ENCODE measurements around the gene ALG14.
"Not testable (repeated sequence)": the region's sequence is repeated elsewhere in the genome, so short reads cannot be mapped to it uniquely, and the experiment has no call there.

ALG14 gene

GRCh38 chr1:95096218-95096841 lies 23.6 kb upstream of the ALG14 start:
- in situ Hi-C loops (cut with MboI; ENCODE audit: low sequenced_read_pairs) = no loop called here
- Histone ChIP-seq H3K9me3 (no peaks in the 10 kb centered on the region), H3K4me3 (no peak overlapping the region)

GRCh38 chr1:95095833-95096217 lies 23.1 kb upstream of the ALG14 start:
- DNase-seq (ENCODE audit: low spot score in 2 of 2) = no peak
- Histone ChIP-seq H3K36me3 (replicated peaks) (no peaks in the 10 kb centered on the region), H3K27me3 (ENCODE audit: low read depth) (no peaks in the 10 kb centered on the region), H3K9me3 (no peaks in the 10 kb centered on the region), H3K4me3 (no peak overlapping the region), H3K4me1 (peaks cover 6% of the 10 kb centered on the region; the same call in 1 of the 2 replicates)
- in situ Hi-C loops (cut with MboI; ENCODE audit: low sequenced_read_pairs) = no loop called here

More at GRCh38 chr1:95096218-95096841, 23.6 kb upstream of the ALG14 start:
- peaks cover 6% of the 10 kb centered on the region; the same call in 1 of the 2 replicates for H3K4me1 ChIP-seq
- no peaks in the 10 kb centered on the region for H3K36me3 ChIP-seq (replicated peaks)
- no peaks in the 10 kb centered on the region for H3K27me3 ChIP-seq (ENCODE audit: low read depth)
- no peak for DNase-seq (ENCODE audit: low spot score in 2 of 2)

- no peak for DNase-seq (ENCODE audit: low spot score in 2 of 2)
- Histone ChIP-seq H3K4me1 (peaks cover 6% of the 10 kb centered on the region; the same call in 1 of the 2 replicates), H3K27me3 (ENCODE audit: low read depth) (no peaks in the 10 kb centered on the region), H3K9me3 (no peaks in the 10 kb centered on the region), H3K4me3 (no peak overlapping the region), H3K36me3 (replicated peaks) (no peaks in the 10 kb centered on the region)
- in situ Hi-C loops (cut with MboI; ENCODE audit: low sequenced_read_pairs) = no loop called here
Measured at GRCh38 chr1:95094923-95095322, 22.2 kb upstream of the ALG14 start.

- H3K36me3 ChIP-seq (replicated peaks) = no peaks in the 10 kb centered on the region
- no peak overlapping the region for H3K4me3 ChIP-seq
- H3K27me3 ChIP-seq (ENCODE audit: low read depth) = no peaks in the 10 kb centered on the region
- in situ Hi-C loops (cut with MboI; ENCODE audit: low sequenced_read_pairs) = no loop called here
- no peak for DNase-seq (ENCODE audit: low spot score in 2 of 2)
- peaks cover 6% of the 10 kb centered on the region; the same call in 1 of the 2 replicates for H3K4me1 ChIP-seq
- H3K9me3 ChIP-seq = no peaks in the 10 kb centered on the region
Measured at GRCh38 chr1:95093296-95093695, 20.5 kb upstream of the ALG14 start.

GRCh38 chr1:95092891-95093290 lies 20.1 kb upstream of the ALG14 start:
- H3K4me1 ChIP-seq; H3K4me3 ChIP-seq; in situ Hi-C loops (cut with MboI; ENCODE audit: low sequenced_read_pairs); DNase-seq (ENCODE audit: low spot score in 2 of 2); H3K27me3 ChIP-seq (ENCODE audit: low read depth); H3K9me3 ChIP-seq; H3K36me3 ChIP-seq (replicated peaks): not testable (repeated sequence)

- H3K4me3 ChIP-seq; H3K36me3 ChIP-seq (replicated peaks); H3K9me3 ChIP-seq; in situ Hi-C loops (cut with MboI; ENCODE audit: low sequenced_read_pairs); DNase-seq (ENCODE audit: low spot score in 2 of 2); H3K27me3 ChIP-seq (ENCODE audit: low read depth); H3K4me1 ChIP-seq: not testable (repeated sequence)
Measured at GRCh38 chr1:95091290-95091689, 18.5 kb upstream of the ALG14 start.

GRCh38 chr1:95089650-95090287 lies 17.0 kb upstream of the ALG14 start:
- no peak for DNase-seq (ENCODE audit: low spot score in 2 of 2)
- H3K27me3 ChIP-seq (ENCODE audit: low read depth) = no peaks in the 10 kb centered on the region
- no peaks in the 10 kb centered on the region for H3K9me3 ChIP-seq
- H3K4me3 ChIP-seq = no peak overlapping the region
- in situ Hi-C loops (cut with MboI; ENCODE audit: low sequenced_read_pairs) = no loop called here
- H3K4me1 ChIP-seq = peaks cover 3% of the 10 kb centered on the region; the same call in 1 of the 2 replicates
- H3K36me3 ChIP-seq (replicated peaks) = no peaks in the 10 kb centered on the region

GRCh38 chr1:95088303-95088702 lies 15.6 kb upstream of the ALG14 start:
- DNase-seq (ENCODE audit: low spot score in 2 of 2) = no peak
- Histone ChIP-seq H3K4me3 (no peak overlapping the region), H3K36me3 (replicated peaks) (no peaks in the 10 kb centered on the region), H3K4me1 (peaks cover 3% of the 10 kb centered on the region; the same call in 1 of the 2 replicates), H3K9me3 (no peaks in the 10 kb centered on the region), H3K27me3 (ENCODE audit: low read depth) (no peaks in the 10 kb centered on the region)
- in situ Hi-C loops (cut with MboI; ENCODE audit: low sequenced_read_pairs) = no loop called here

GRCh38 chr1:95086949-95087533 lies 14.3 kb upstream of the ALG14 start:
- DNase-seq (ENCODE audit: low spot score in 2 of 2) = no peak
- no peaks in the 10 kb centered on the region for H3K27me3 ChIP-seq (ENCODE audit: low read depth)
- no peaks in the 10 kb centered on the region for H3K36me3 ChIP-seq (replicated peaks)
- in situ Hi-C loops (cut with MboI; ENCODE audit: low sequenced_read_pairs) = no loop called here
- H3K4me1 ChIP-seq = peaks cover 3% of the 10 kb centered on the region; the same call in 1 of the 2 replicates
- H3K4me3 ChIP-seq = no peak overlapping the region
- no peaks in the 10 kb centered on the region for H3K9me3 ChIP-seq

GRCh38 chr1:95085376-95085775 lies 12.6 kb upstream of the ALG14 start:
- Histone ChIP-seq H3K9me3 (no peaks in the 10 kb centered on the region), H3K36me3 (replicated peaks) (no peaks in the 10 kb centered on the region), H3K4me3 (no peak overlapping the region), H3K27me3 (ENCODE audit: low read depth) (0 out of 2 replicates have a peak, but pooled peaks cover 2% of the 10 kb centered on the region), H3K4me1 (peaks cover 3% of the 10 kb centered on the region; the same call in 1 of the 2 replicates)
- in situ Hi-C loops (cut with MboI; ENCODE audit: low sequenced_read_pairs) = no loop called here
- DNase-seq (ENCODE audit: low spot score in 2 of 2) = no peak

- DNase-seq (ENCODE audit: low spot score in 2 of 2) = peak; percentile 45 to 53
- Histone ChIP-seq H3K9me3 (no peaks in the 10 kb centered on the region), H3K4me3 (no peak overlapping the region), H3K36me3 (replicated peaks) (no peaks in the 10 kb centered on the region), H3K27me3 (ENCODE audit: low read depth) (0 out of 2 replicates have a peak, but pooled peaks cover 3% of the 10 kb centered on the region), H3K4me1 (peaks cover 3% of the 10 kb centered on the region; the same call in 1 of the 2 replicates)
- in situ Hi-C loops (cut with MboI; ENCODE audit: low sequenced_read_pairs) = no loop called here
Measured at GRCh38 chr1:95084317-95085176, 11.8 kb upstream of the ALG14 start.

GRCh38 chr1:95080879-95081278 lies 8.1 kb upstream of the ALG14 start:
- peaks cover 13% of the 10 kb centered on the region for H3K27me3 ChIP-seq (ENCODE audit: low read depth)
- no peaks in the 10 kb centered on the region for H3K9me3 ChIP-seq
- H3K36me3 ChIP-seq (replicated peaks) = no peaks in the 10 kb centered on the region
- no peak for DNase-seq (ENCODE audit: low spot score in 2 of 2)
- in situ Hi-C loops (cut with MboI; ENCODE audit: low sequenced_read_pairs) = no loop called here
- no peak overlapping the region for H3K4me3 ChIP-seq
- H3K4me1 ChIP-seq = no peaks in the 10 kb centered on the region

GRCh38 chr1:95080446-95080845 lies 7.7 kb upstream of the ALG14 start:
- Histone ChIP-seq H3K36me3 (replicated peaks) (no peaks in the 10 kb centered on the region), H3K9me3 (no peaks in the 10 kb centered on the region), H3K4me3 (no peak overlapping the region), H3K27me3 (ENCODE audit: low read depth) (peaks cover 13% of the 10 kb centered on the region), H3K4me1 (no peaks in the 10 kb centered on the region)
- no peak for DNase-seq (ENCODE audit: low spot score in 2 of 2)
- in situ Hi-C loops (cut with MboI; ENCODE audit: low sequenced_read_pairs) = no loop called here

Measured in HAP-1 (cell line).